ENCODE measurements around the gene ASPSCR1. TPM values are rescaled to one million over a fixed set of nuclear protein-coding genes. Genes with fewer than 3 reads are reported as not detected.

ASPSCR1 gene
- total and polyA plus RNA-seq, 2 of the 8 experiments (the other 6 are each of a cell fraction or from before 2014, with no cell fraction given), result 33.3 to 43.7 TPM

DNA sequence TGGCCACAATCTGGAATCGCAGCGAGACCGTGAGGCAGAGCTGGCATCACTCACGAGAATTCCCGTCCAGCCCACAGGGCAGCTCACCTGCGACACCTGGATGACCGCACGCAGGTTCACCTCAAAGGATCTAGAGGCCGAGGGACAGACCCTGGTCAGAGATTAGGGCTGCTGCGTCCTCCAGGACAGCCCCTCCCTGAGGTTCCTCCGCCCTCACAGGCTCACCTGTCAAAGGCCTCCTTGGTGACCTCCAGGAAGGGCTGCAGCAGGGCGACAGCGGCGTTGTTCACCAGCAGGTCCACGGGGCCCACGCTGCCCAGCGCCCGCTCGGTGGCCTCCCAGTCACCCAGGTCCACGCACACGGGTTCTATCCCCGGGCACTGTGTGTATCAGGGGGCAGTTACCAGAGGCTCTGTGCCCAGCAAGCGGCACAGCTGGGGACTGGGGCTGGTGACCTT lies 59.2 kb downstream of the ASPSCR1 start:
- H2BK120ac ChIP-seq (replicated peaks; ENCODE audit: low read depth, low read length), result no peak overlapping the region
- ChIA-PET POLR2A (ENCODE audit: partially characterized antibody) (interaction anchor here (0.9 to 1.8 kb wide), 5 partner anchors 16 to 157 kb away, joined by 3 to 9 read pairs (median 4); partner anchors contain the start of gene FASN), CTCF (ENCODE audit: partially characterized antibody) (interaction anchor here (0.6 to 1.8 kb wide), 6 partner anchors 15 to 170 kb away, joined by 3 to 4 read pairs (median 4); partner anchors contain the start of genes CENPX, GPS1 and RFNG)
- peak overlapping the region; percentile 73 to 90 for H3K4me2 ChIP-seq (ENCODE audit: insufficient read depth in 1 of 2, low read depth in 2 of 2, low read length in 2 of 2)
- TF ChIP-seq GABPA (IDR thresholded peaks at IDR 0.05; ENCODE audit: borderline replicate concordance, insufficient read depth, low read length) (no peak), SRF (IDR thresholded peaks at IDR 0.05; ENCODE audit: low read depth, low read length) (no peak)
- no peak overlapping the region for H2AFZ ChIP-seq (ENCODE audit: low read length)
- no peak overlapping the region for H2AK5ac ChIP-seq (ENCODE audit: low read depth, low read length)
- no peak overlapping the region for H3K27ac ChIP-seq (ENCODE audit: low read depth, low read length)
- H3K4me1 ChIP-seq (replicated peaks in 1 of 4; ENCODE audit: control insufficient read depth in 3 of 4, insufficient read depth in 4 of 4, low read length in 3 of 4), result peaks cover 3 to 11% (median 6%) of the 10 kb centered on the region in 4 experiments; a peak in 6 of 7 replicates
- H3K23ac ChIP-seq (ENCODE audit: insufficient read length), result no peak overlapping the region
- no peaks in the 10 kb centered on the region; a peak in 1 of 8 replicates for H3K36me3 ChIP-seq (ENCODE audit: control insufficient read depth in 2 of 4, insufficient read depth in 4 of 4, low read length in 3 of 4)
- WGBS, 2 experiments (ENCODE audit: extremely low coverage in 1 of 2, insufficient coverage in 1 of 2, insufficient read length in 1 of 2, insufficient replicate concordance in 2 of 2, low coverage in 1 of 2, low lambda C conversion rate in 2 of 2, missing lambda C conversion rate in 1 of 2), result 58% methylated on average over 23 of the region's 23 CpGs; no CpG with 5 or more reads in 1 of the 2 experiments
- peaks cover 3% of the 10 kb centered on the region; the same call in 1 of the 2 replicates for H3K79me1 ChIP-seq (ENCODE audit: low read depth, low read length)
- peaks cover 2 to 8% of the 10 kb centered on the region in 2 experiments for H4K20me1 ChIP-seq (replicated peaks in 1 of 2; ENCODE audit: control insufficient read depth in 1 of 2, insufficient read depth in 2 of 2, low read length in 2 of 2)
- H3K18ac ChIP-seq (ENCODE audit: extremely low read depth, low read length), result peak overlapping the region; percentile 19; the same call in 1 of the 2 replicates
- FAIRE-seq, result no peak
- no peak overlapping the region for H4K91ac ChIP-seq (replicated peaks; ENCODE audit: insufficient read length, low read length)
- H3K79me2 ChIP-seq (ENCODE audit: control insufficient read depth in 1 of 2, insufficient read depth in 2 of 2, low read length in 2 of 2), result peaks cover 0 to 2% of the 10 kb centered on the region in 2 experiments; a peak in 1 of 4 replicates
- no peak overlapping the region for H4K5ac ChIP-seq (ENCODE audit: insufficient read length, low read depth, low read length)
- H2BK5ac ChIP-seq (ENCODE audit: low read depth, low read length), result no peak overlapping the region
- no peak overlapping the region for H4K8ac ChIP-seq (ENCODE audit: extremely low read depth, insufficient read depth, low read length)
- no peak overlapping the region for H3K4ac ChIP-seq (replicated peaks; ENCODE audit: insufficient read length, low read depth, low read length)
- peak overlapping the region in 2 of 4 experiments; percentile 38 to 41; a peak in 3 of 7 replicates for H3K9ac ChIP-seq (replicated peaks in 1 of 4; ENCODE audit: extremely low read depth in 1 of 4, low read depth in 3 of 4, low read length in 3 of 4)
- no peak overlapping the region for H2BK20ac ChIP-seq (ENCODE audit: low read length)
- no peak overlapping the region for H3K14ac ChIP-seq (ENCODE audit: insufficient read length)
- peaks cover 13% of the 10 kb centered on the region; the same call in 1 of the 2 replicates for H3K23me2 ChIP-seq (ENCODE audit: low read depth, low read length)
- no peak overlapping the region for H2BK15ac ChIP-seq (ENCODE audit: low read length)
- no peaks in the 10 kb centered on the region; a peak in 1 of 7 replicates for H3K27me3 ChIP-seq (replicated peaks in 1 of 4; ENCODE audit: control insufficient read depth in 3 of 4, extremely low read depth in 1 of 4, insufficient read depth in 3 of 4, low read length in 3 of 4)
- DNase-seq (ENCODE audit: low read depth in 1 of 2, low spot score in 2 of 2), result no peak
- H3K56ac ChIP-seq (replicated peaks; ENCODE audit: insufficient read length, low read depth, low read length), result no peak overlapping the region
- no peak overlapping the region for H2BK12ac ChIP-seq (ENCODE audit: low read depth, low read length)
- H3K9me3 ChIP-seq (ENCODE audit: insufficient read depth in 2 of 2, low read depth in 1 of 2, low read length in 1 of 2), result no peaks in the 10 kb centered on the region
- H3K4me3 ChIP-seq (ENCODE audit: extremely low read depth in 1 of 4, insufficient read depth in 2 of 4, low read depth in 3 of 4, low read length in 4 of 4), result peak overlapping the region; percentile 49 to 77 (median 66)
